Transverse colon (tissue), 4 donors: ENCODE results near the gene NFIA.

Source experiments
- CTCF ChIP-seq, 5 experiments: fragments of 200-600 bp in 3 of 5; fragments of 450-650 bp in 2 of 5; sonication (generic) in 3 of 5; IDR thresholded peaks; 1 replicate in 2 of 5; 2 replicates in 3 of 5; pipeline ENCODE4 v1.5.1; 2016 to 2017; ENCODE audit warnings: antibody characterized with exemption in 5 of 5, inconsistent platforms in 3 of 5, mild to moderate bottlenecking in 2 of 5, moderate library complexity in 1 of 5
- POLR2A ChIP-seq: fragments of 450-650 bp; IDR thresholded peaks from one replicate; pipeline ENCODE4 v1.6.1; 2016; ENCODE audit warnings: antibody characterized with exemption, mild to moderate bottlenecking, moderate library complexity
- POLR2AphosphoS5 ChIP-seq, 3 donors: sonication (generic); formaldehyde crosslinking; IDR thresholded peaks; one replicate each; pipeline ENCODE4 v1.6.1; 2016; ENCODE audit warnings: antibody characterized with exemption in 3 of 3

- no peak for TF ChIP-seq POLR2AphosphoS5 (IDR thresholded peaks at IDR 0.05)
- TF ChIP-seq CTCF (IDR thresholded peaks at IDR 0.05): no peak
- no peak for TF ChIP-seq POLR2A
These were observed 48.1 kb downstream of the NFIA start for GRCh38 chr1:61130338-61131000.
